ENCODE results near the gene CACNA1E.

DNA sequence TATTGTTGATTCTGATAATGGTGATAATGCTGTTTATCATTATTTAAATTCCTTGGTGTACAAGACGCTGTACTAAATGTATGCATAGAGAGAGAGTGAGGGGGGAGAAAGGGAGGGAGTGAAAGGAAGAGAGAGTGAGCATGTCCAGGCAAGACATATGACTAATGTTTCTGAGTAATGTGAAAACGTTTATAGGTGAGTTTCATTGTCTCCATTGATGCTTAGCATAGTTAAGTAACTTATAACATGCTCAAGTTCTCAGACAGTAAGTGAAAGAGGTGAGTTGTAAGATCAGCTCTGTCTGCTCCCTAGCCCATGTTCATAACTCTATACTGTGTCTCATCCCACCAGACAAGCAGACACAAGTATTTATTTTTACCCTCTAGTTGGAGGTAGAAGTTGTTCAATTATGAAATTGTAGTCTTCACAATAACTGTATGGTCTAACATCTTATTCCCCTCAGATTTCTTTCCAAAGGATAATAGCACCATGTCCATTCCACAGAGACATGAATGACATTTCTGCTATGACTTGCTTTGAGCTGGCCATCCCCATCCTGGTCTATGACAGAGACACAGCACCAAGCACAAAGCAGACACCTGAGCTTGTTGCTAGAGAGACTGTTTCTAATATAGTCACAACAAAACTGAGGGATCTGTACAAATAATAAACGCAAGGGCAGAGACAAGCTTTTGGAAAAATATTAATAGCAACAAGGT, 285.1 kb downstream of the CACNA1E start:
- TF ChIP-seq, protein P1, sequence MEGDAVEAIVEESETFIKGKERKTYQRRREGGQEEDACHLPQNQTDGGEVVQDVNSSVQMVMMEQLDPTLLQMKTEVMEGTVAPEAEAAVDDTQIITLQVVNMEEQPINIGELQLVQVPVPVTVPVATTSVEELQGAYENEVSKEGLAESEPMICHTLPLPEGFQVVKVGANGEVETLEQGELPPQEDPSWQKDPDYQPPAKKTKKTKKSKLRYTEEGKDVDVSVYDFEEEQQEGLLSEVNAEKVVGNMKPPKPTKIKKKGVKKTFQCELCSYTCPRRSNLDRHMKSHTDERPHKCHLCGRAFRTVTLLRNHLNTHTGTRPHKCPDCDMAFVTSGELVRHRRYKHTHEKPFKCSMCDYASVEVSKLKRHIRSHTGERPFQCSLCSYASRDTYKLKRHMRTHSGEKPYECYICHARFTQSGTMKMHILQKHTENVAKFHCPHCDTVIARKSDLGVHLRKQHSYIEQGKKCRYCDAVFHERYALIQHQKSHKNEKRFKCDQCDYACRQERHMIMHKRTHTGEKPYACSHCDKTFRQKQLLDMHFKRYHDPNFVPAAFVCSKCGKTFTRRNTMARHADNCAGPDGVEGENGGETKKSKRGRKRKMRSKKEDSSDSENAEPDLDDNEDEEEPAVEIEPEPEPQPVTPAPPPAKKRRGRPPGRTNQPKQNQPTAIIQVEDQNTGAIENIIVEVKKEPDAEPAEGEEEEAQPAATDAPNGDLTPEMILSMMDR (conservative IDR thresholded peaks at IDR 0.05) = no peak
- TF ChIP-seq ZFX (IDR thresholded peaks at IDR 0.05) = no peak
